Spleen (tissue), 11 donors: ENCODE results near the gene ANP32A. TPM values are rescaled to one million over a fixed set of nuclear protein-coding genes. Genes with fewer than 3 reads are reported as not detected.

ENCODE experiments used
- DNase-seq: peaks from one replicate; pipeline ENCODE4 v3.0.0-alpha.2; 2020
- H3K27ac ChIP-seq, 8 donors: fragments of 200-600 bp; sonication (generic) in 7 of 8; 1 replicate in 4 of 8; 2 replicates in 4 of 8; pipeline versions ENCODE4 v1.5.0 to v1.8.0; 2016 to 2021; ENCODE audit warnings: inconsistent platforms in 4 of 8, mild to moderate bottlenecking in 4 of 8, moderate library complexity in 1 of 8
- H3K27me3 ChIP-seq, 7 donors: fragments of 200-600 bp; sonication (generic) in 6 of 7; replicated peaks in 1 of 7; 1 replicate in 4 of 7; 2 replicates in 3 of 7; pipeline versions ENCODE4 v1.5.0 to v1.8.0; 2016 to 2021; ENCODE audit warnings: inconsistent platforms in 3 of 7, mild to moderate bottlenecking in 1 of 7
- H3K36me3 ChIP-seq, 6 donors: fragments of 200-600 bp; sonication (generic) in 5 of 6; 1 replicate in 4 of 6; 2 replicates in 2 of 6; pipeline versions ENCODE4 v1.5.0 to v1.8.0; 2016 to 2021; ENCODE audit warnings: inconsistent platforms in 2 of 6
- H3K4me1 ChIP-seq, 6 donors: fragments of 200-600 bp; sonication (generic) in 5 of 6; 1 replicate in 3 of 6; 2 replicates in 3 of 6; pipeline versions ENCODE4 v1.5.0 to v1.8.0; 2016 to 2021; ENCODE audit warnings: inconsistent platforms in 3 of 6
- H3K4me3 ChIP-seq, 8 donors: fragments of 200-600 bp; sonication (generic) in 7 of 8; 1 replicate in 4 of 8; 2 replicates in 4 of 8; pipeline versions ENCODE4 v1.5.0 to v1.8.0; 2016 to 2021; ENCODE audit warnings: inconsistent platforms in 4 of 8, mild to moderate bottlenecking in 4 of 8, moderate library complexity in 2 of 8
- H3K9me3 ChIP-seq, 8 donors: fragments of 200-600 bp; sonication (generic) in 7 of 8; 1 replicate in 4 of 8; 2 replicates in 4 of 8; pipeline versions ENCODE4 v1.5.0 to v1.8.0; 2016 to 2021; ENCODE audit warnings: inconsistent platforms in 4 of 8
- CTCF ChIP-seq, 11 experiments: fragments of 200-600 bp in 7 of 11; fragments of 450-650 bp in 4 of 11; sonication (generic) in 4 of 11; IDR thresholded peaks in 8 of 11; conservative IDR thresholded peaks in 3 of 11; 1 replicate in 7 of 11; 2 replicates in 4 of 11; pipeline versions ENCODE4 v1.4.0 to v1.8.0; 2016 to 2021; ENCODE audit warnings: antibody characterized with exemption in 11 of 11, inconsistent platforms in 4 of 11, mild to moderate bottlenecking in 1 of 11
- POLR2A ChIP-seq, 3 donors: fragments of 450-650 bp; IDR thresholded peaks; one replicate each; pipeline ENCODE4 v1.5.1; 2017; ENCODE audit warnings: antibody characterized with exemption in 3 of 3, mild to moderate bottlenecking in 1 of 3
- POLR2AphosphoS5 ChIP-seq, 3 donors: sonication (generic); formaldehyde crosslinking; IDR thresholded peaks; one replicate each; pipeline ENCODE4 v1.5.1; 2017; ENCODE audit warnings: antibody characterized with exemption in 3 of 3
- WGBS, 5 donors: extraction: QIAGEN DNeasy Blood & Tissue Kit in 3 of 5; methylation state at CpG; one replicate each; pipeline versions ENCODE4 v1.1.5 to v1.1.7; 2013 to 2018; 5-methylcytosine and 5-hydroxymethylcytosine counted together
- intact Hi-C: fragments of 100-400 bp; cut with DNase I; formaldehyde crosslinking; loops from one replicate; pipeline ENCODE4 v1.15.0; 2023; ENCODE audit warnings: low total_unique reads
- polyA plus RNA-seq, 3 donors: library from polyadenylated mRNA; stranded (reverse); fragments of 200-250 nt; gene quantifications; one replicate each; pipeline ENCODE4 v1.2.1, GENCODE V29; 2013
- total RNA-seq, 7 donors: library from RNA; depleted of rRNA in 3 of 7; stranded (reverse); fragments of >200 nt in 3 of 7; fragmentation: NEBNext Ultra II Directional in 4 of 7; extraction: Animal tissue kit (Norgen Biotek cat#: 25700) in 4 of 7; gene quantifications; one replicate each; pipeline versions ENCODE4 v1.1.0 to v1.2.1, GENCODE V29; 2016 to 2021
- donor health status: healthy with polysubstance abuse.
- donor health status: DM: no; HTN: no; CAD: no; lungs with moderate emphysema.
- donor health status: DM: no; HTN: no; CAD: no.
- donor health status: Bipolar disorder and iron deficiency.
- donor health status: healthy.
- donor health status: DM: no; HTN: no; CAD: no.
- donor health status: DM: yes; HTN: yes; CAD: no.

ANP32A gene
- total and polyA plus RNA-seq, 10 donors = 58.6 to 163 (median 102) TPM

GRCh38 chr15:68773036-68773435 is 47.7 kb downstream of the ANP32A start:
- no peak for TF ChIP-seq CTCF (IDR thresholded peaks at IDR 0.05 in 8 of 11, conservative IDR thresholded peaks at IDR 0.05 in 3 of 11)
- TF ChIP-seq POLR2A (IDR thresholded peaks at IDR 0.05) = no peak
- TF ChIP-seq POLR2AphosphoS5 (IDR thresholded peaks at IDR 0.05) = no peak
- WGBS, 5 donors = 56 to 84% (median 71%) methylated on average over 2 of the region's 2 CpGs
- intact Hi-C loops = no loop called here
- peaks cover 0 to 21% (median 7%) of the 10 kb centered on the region in 6 donors for H3K4me1 ChIP-seq
- H3K36me3 ChIP-seq = peaks cover 0 to 10% (median 7%) of the 10 kb centered on the region in 6 donors
- no peak for DNase-seq
- H3K9me3 ChIP-seq = no peaks in the 10 kb centered on the region
- H3K27me3 ChIP-seq = no peaks in the 10 kb centered on the region
- H3K27ac ChIP-seq = no peak overlapping the region
- no peak overlapping the region for H3K4me3 ChIP-seq

GRCh38 chr15:68770216-68770615 is 50.5 kb downstream of the ANP32A start:
- Histone ChIP-seq H3K27me3 (no peaks in the 10 kb centered on the region), H3K36me3 (no peaks in the 10 kb centered on the region), H3K4me3 (no peak overlapping the region), H3K4me1 (peaks cover 0 to 2% (median 0%) of the 10 kb centered on the region in 6 donors), H3K9me3 (no peaks in the 10 kb centered on the region), H3K27ac (no peak overlapping the region)
- TF ChIP-seq POLR2AphosphoS5 (IDR thresholded peaks at IDR 0.05) = no peak
- TF ChIP-seq CTCF (IDR thresholded peaks at IDR 0.05 in 8 of 11, conservative IDR thresholded peaks at IDR 0.05 in 3 of 11) = no peak
- no peak for TF ChIP-seq POLR2A (IDR thresholded peaks at IDR 0.05)
- intact Hi-C loops = no loop called here
- DNase-seq = no peak

- intact Hi-C loops = no loop called here
- H3K4me1 ChIP-seq = no peaks in the 10 kb centered on the region
- H3K27me3 ChIP-seq = no peaks in the 10 kb centered on the region
- H3K4me3 ChIP-seq = no peak overlapping the region
- H3K9me3 ChIP-seq = no peaks in the 10 kb centered on the region
- no peak for TF ChIP-seq POLR2AphosphoS5 (IDR thresholded peaks at IDR 0.05)
- TF ChIP-seq POLR2A (IDR thresholded peaks at IDR 0.05) = no peak
- no peak for TF ChIP-seq CTCF (IDR thresholded peaks at IDR 0.05 in 8 of 11, conservative IDR thresholded peaks at IDR 0.05 in 3 of 11)
- no peak overlapping the region for H3K27ac ChIP-seq
- DNase-seq = no peak
- 89 to 100% (median 95%) methylated on average over 2 of the region's 2 CpGs for WGBS, 5 donors
- no peaks in the 10 kb centered on the region for H3K36me3 ChIP-seq
These were observed 51.0 kb downstream of the ANP32A start for GRCh38 chr15:68769702-68770101.

- TF ChIP-seq CTCF (IDR thresholded peaks at IDR 0.05 in 8 of 11, conservative IDR thresholded peaks at IDR 0.05 in 3 of 11) = no peak
- TF ChIP-seq POLR2A (IDR thresholded peaks at IDR 0.05) = no peak
- TF ChIP-seq POLR2AphosphoS5 (IDR thresholded peaks at IDR 0.05) = no peak
- 7 to 52% (median 12%) methylated on average over 1 to 2 of the region's 2 CpGs for WGBS, 5 donors
These were observed 52.4 kb downstream of the ANP32A start for GRCh38 chr15:68768321-68768720.

More at GRCh38 chr15:68768321-68768720, 52.4 kb downstream of the ANP32A start:
- intact Hi-C loops = no loop called here
- no peak overlapping the region for H3K27ac ChIP-seq
- no peaks in the 10 kb centered on the region for H3K4me1 ChIP-seq
- no peaks in the 10 kb centered on the region for H3K36me3 ChIP-seq
- no peaks in the 10 kb centered on the region for H3K9me3 ChIP-seq
- H3K27me3 ChIP-seq = no peaks in the 10 kb centered on the region
- no peak for DNase-seq
- no peak overlapping the region for H3K4me3 ChIP-seq
